Stimulated activated CD4-positive, alpha-beta T cell treated with anti-CD3 and anti-CD28 coated beads, Interleukin-15, amount 100 ng/mL, for 24 hours (primary cell): Measurements from ENCODE around the gene C1QL1.
"Not testable (repeated sequence)": the region's sequence is repeated elsewhere in the genome, so short reads cannot be mapped to it uniquely, and the experiment has no call there.

Experiments
- DNase-seq: peaks from one replicate; pipeline ENCODE4 v3.0.0-alpha.2; 2020

Gene C1QL1

DNA sequence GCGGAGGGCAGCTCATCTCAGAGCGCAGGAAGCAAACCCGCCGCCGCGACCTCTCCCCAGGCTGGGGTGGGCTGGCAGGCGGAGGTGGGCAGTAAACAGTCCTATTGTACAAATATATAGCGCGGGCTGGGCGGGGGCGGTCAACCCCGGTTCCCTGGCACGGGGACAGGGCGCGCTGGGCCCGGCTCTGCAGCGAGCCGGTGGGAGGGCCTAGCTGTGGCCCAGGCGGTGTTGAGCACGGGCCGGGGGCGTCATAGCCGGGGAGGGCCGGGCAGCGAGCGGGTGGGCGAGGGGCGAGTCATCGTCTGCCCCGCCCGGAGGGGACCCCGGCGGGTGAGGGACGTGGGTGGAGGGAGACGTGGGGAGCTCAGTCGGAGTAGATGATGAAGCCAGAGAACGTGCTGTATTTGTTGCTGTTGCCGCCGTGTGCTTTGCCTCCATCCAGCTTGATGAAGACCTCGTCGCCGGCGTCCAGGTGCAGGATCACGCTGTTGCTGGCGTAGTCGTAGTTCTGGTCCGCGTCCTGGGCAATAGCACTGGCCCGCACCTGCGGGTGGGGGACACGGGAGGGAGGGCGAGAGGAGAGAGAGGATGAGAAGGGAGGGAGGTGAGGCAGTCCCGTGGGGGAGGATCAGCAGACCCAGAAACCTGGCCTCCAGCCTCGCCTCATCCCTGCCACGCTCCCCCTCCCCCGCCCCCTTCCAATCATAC is 8.1 kb downstream of the C1QL1 start:
- DNase-seq: peak; percentile 18

DNA sequence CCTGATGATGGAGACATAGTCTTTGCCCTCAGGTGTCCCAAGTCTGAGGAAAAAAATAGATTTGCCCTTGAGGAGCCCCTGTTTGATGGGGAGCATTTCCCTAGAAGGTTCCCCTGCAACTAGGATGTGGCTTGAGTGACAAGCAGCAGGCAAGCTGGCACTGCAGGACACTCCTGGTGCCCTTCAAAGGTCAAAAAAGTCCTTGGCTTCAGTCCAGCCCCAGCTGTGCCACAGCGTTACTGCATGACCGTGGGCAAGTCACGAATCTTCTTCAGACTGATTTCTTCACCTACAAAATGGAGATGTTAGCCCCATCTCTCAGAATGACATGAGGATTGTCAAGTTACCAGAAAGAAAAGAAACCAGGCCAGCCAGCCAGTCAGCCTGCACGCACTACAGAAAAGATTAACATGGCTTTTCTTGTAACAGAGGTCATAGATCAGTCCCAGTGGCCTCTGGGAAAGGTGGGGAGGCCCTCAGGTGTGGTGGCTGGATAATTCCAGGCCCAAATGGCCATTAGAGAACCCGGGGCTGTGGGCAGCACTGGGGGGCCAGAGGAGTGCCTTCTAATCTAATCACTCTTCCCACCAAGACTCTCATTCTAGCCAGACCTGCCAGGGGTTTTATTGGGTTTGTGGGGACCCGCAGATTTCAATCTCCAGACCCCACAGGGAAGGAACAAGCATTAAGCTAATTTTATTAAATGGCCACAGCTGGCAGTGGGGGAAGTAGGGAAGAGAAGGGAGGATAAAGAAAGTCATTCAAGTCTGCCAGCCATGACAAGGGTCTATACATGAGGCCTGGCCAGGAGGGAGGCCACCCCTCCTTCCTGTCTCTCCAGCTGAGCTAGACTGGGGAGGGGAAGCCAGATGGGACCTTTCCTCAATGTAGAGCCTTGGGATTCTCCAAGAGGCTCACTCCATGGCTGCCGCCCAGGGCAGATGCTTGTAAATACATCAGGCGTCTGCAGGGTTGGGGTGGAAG is 10.8 kb downstream of the C1QL1 start:
- no peak for DNase-seq

DNA sequence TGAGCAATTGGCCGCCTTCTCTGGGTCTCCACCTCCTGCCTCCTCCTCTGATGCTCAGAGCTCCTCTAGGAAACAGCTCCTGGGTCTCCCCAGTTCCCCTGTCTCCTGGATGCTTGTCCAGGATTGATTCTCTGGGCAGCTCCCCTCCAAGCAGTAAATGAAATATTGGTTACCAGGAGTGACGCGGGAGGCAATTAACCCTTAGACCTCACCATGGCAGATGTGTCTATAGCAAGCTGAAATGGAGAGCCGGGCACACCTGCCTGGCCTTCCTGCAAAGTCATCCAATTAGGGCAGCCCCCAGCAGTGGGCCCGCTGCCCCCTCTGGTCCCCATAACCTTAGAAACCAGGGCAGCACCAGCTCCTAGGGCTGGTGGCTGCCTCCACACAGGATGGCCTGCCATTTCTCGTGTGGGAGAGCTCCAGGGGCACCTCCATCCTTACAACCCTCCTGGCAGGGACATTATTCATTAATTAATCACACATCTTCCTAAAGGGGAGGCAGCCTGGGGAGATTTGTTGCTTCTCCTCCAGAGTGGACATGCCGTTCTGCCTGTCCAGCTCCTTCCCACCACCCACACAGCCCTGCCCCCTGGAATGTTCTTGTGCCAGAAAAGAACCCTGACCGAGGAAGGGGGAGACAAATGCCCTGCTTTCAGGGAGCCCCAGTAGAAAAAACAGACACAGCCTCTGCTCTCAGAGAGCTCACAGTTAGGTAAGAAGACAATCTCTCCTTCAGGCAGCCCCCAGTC is 12.3 kb downstream of the C1QL1 start:
- DNase-seq: no peak

DNA sequence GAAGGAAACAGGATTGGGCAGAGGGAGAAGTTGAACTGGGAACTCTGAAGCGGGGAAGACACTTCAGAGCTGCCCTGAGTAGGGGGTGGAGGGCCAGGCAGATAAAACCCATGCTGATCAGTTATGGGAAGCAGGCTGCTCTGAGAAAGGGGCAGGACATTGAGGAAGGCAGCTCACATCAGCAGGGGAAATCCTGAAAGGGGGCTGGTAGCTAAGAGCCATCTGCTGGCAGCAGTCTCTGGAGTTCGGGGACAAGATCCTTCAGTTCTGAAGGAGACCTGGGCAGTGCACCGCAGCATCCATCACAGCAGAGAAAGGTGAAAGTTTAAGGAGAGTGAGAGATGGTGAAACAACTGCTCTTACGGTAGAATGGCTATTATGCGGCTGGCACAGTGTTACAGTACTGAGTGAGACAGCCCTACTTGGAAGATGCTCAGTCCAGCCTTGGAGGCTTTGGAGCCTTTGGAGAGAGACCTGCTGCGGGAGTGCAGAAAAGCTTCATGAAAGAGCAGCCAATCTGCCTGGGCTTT is 15.1 kb downstream of the C1QL1 start:
- no peak for DNase-seq

DNA sequence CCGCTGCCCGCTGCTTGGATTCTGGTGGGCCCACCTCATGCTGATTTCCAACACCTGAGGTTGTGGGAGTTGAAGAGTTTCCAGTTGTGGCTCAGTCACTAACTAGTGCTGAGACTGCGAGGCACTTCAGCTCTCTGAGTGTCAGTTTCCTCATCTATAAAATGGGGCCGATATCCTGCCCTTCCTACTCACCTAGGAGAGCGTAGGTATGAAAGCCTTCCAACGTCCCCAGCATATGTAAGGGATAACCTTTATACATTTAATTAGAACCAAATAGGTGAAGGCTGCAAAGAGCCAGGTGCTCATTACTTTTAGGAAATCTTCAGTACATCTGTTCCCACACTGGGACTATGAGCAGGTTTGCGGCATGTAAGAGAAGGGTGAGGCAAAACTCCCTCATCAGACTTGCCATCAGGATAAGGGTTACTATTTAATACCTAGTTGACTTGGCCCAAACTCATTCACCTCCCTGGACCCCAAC is 19.7 kb downstream of the C1QL1 start:
- no peak for DNase-seq

DNA sequence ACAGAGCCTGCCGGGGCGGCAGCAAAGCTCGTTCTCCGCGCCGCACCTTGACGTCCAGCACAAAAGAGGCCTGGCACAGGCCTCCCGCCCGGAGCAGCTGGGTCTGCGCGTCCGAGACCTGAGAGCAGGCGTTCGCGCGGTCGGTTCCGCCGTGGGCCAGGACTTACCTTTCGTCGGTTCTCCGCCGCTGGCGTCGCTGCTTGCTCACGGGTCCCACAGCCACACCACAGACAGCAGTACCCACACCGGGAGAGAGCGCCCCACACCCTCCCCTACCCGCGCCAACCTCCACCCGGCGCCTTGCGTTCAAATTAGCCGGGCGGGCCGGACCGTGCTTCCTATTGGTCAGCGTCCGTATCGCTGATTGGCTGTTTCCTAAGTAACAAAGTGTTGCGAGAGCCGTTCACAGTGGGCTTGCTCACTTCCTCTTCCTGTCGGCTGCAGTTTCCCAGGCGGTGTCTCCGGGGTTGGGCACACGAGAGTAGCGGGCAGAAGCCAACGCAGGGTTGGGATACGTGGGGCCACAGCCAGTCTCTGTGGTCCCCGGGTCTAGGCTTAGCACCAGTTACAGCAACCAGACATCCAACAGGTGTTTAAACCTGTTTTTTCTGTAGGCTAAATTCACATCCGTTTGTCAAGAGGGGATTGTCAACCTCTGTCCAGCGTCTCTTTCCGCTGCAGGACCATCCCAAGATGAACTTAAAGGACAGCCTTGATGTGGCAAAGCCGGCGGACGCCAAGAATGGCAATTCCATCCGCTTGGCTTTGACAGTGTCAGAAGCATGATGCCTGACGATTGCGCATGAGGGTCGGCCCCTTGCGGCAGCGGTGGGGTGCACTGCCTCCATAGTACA is 20.4 kb downstream of the C1QL1 start, which contains the start of gene KIF18B:
Gene KIF18B (minus strand): TSS at position 313 of the 854 bp plus-strand sequence. CDS start 11,429 bp downstream, outside the sequence.
- peak; percentile 96 for DNase-seq

DNA sequence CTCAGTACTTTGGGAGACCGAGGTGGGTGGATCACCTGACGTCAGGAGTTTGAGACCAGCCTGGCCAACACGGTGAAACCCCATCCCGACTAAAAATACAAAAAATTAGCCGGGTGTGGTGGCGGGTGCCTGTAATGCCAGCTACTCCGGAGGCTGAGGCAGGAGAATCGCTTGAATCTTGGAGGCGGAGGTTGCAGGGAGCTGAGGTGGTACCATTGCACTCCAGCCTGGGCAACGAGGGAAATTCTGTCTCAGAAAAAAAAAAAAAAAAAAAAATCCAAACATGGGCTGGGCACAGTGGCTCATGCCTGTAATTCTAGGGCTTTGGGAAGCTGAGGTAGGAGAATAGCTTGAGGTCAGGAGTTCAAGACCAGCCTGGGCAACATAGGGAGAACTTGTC is 22.5 kb downstream of the C1QL1 start:
- DNase-seq: not testable (repeated sequence)

DNA sequence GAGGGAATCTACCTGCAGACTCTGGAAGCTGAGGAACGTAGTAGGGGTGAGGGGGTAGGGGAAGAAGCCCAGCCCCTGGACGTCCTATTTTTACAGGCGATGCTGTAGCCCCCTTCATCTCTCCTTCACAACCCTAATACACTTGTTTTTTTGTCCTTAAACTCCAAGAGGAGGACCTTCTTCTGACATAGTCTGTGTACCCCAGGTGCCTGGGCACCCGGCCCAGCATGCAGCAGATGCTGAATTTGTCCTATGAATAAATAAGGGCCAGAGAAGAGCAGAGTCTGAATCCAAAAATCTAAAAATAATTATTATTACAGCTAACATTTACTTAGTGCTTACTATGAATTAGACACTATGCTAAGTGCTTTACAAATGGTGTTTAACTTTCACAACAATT is 25.6 kb downstream of the C1QL1 start:
- DNase-seq: no peak

DNA sequence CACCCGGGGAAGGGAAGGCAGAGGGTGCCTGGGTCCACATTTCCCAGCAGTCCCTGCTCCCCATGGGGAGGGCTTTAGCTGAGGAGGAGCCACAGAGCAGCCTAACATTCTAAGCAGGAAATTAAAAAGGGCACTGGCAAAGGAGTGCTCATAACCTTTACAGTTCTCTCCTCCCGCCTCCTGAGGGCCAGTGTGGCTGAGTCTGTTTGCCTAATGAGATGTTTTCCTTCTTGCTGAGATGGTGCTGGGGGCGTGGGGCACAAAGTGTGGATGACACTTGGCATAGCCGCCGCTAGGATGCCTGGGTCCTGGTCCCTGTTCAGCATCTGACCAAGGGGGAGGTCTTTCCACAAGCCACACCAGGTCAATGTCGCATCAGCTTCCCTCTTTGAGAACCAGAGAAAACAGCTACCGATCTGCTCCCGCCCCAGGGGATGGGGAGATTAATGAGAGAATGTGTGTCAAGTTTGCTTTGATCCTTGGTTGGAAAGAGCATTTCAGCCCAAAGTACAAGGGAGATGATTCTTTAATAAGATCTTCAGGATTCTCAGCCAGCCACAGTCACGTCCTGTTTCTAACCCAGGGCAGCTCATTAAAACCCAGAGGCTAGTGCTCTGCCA is 26.3 kb downstream of the C1QL1 start:
- DNase-seq: no peak

DNA sequence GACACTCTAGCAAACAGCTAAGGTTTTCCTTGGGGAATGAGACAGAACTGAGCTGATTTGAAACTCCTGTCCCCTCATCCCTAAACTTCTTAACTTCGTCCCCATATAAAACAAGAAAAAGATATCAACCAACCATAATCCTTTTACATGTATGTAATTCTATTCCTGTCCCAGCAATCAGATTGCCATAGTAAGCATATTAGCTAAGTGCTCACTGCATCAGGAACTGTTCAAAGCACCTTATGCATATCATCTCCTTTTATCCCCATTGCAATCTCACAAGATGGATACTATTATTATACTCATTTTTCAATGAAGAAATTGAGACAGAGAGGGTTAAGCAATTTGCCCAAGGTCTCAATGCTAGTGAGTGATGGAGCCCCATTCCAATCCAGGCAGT is 27.3 kb downstream of the C1QL1 start:
- DNase-seq: no peak

DNA sequence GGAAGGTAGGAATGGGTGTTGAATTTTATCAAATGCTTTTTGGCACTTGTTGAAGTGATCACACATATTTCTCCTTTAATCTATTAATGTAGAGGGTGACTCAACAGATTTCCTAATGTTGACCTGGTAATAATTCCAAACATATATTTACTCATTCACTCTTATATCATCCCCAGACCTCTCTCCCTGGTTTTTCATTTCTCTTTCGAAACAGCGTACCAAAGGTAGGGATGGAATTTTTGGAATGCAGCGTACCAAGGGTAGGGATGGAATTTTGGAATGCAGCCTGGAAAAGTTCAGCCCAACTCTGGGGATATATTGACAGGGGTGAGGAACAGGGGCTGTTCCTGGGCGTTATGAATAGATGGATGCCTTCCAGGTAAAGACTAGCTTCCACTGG is 27.8 kb downstream of the C1QL1 start:
- DNase-seq: no peak

DNA sequence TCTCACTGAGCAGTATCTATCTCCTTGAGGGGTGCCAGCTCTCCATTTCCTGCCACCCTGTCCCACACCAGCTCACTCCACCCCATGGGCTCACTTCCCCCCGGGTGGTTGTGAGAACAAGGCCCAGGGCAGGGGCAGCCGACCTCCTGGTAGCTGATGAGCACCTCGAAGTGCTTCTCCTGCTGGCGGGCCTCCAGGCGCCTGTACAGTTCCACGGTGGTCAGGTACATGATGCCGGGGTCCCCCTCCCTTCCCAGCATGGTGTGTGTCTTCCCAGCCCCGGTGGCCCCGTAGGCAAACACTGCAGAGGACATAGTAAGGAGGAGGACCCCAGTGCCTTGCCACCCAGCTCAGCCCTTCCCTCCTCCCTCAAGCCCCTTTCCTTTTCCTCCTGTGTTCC is 33.0 kb downstream of the C1QL1 start:
- no peak for DNase-seq

DNA sequence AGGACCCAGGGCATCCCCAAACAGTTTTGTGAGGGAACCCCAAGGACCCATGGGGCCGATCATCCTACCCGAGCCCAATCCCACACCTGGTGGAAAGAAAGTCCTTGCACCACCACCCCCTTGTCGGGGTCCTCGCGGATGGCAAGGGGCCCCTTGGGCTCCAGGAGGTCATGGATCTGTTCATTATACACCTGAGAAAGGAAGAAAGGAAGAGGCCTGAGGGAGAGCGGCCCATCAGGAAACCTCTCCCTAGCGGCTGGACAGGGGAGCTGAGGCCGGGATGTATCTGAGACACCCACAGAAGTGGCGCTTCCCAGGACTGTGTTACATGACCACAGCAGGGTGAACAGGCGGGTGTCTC is 33.4 kb downstream of the C1QL1 start:
- no peak for DNase-seq

DNA sequence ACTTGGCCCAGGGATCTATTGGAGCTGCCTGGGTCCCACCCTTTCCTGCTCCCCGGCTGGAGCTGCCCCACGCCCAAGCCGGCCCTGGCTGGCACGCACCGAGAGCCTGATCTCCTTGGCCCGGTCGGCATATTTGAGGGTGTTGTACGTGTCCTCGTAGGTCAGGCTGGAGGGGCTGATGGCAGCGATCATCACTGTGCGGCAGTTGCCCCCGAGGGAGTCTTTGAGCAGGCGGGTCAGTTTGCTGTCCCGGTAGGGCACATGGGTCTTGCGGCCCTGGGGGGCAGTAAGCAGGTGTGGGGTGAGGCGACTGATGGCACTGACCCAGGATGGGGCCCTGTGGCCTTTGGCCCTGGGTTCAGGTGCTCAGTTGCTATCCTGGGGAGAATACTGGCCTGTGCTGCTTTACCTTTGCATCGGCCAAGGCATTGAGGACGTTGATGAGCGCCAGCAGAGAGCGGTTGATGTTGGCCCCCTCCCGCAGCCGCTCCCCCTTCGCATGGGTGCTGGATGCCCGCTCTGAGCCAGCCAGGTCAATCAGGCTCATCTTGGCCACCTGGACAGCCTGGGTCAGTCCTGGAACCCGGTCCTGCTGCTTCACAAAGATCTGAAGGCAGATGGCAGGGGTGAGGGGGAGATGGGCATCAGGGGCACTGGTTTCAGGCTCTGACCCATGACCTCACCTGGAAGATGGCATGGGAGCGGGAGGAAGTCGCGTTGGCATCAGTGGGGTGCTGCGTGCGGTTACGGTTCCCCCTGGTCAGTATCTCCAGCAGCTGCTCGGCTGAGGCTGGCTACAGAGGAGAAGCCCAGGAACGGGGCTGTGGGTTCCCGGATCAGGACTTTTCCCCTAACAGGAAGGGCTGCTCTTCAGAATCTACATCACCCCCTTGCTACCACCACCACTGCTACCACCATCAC is 34.0 kb downstream of the C1QL1 start:
- DNase-seq: no peak

DNA sequence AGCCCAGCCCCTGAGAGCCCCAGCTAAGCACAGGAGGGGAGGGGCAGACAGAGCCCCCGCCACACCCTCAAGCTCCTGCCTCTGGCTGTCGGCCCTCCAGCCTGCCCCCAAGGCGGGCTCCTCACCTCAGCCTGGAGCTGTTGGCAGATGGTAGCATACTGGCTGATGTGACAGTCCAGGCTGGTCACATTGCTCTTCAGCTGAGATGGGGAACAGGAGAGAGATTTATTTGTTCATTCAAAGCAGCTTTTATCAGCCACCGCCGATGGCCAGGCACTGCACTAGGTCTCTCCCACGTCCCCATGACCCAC is 35.4 kb downstream of the C1QL1 start:
- DNase-seq: no peak

DNA sequence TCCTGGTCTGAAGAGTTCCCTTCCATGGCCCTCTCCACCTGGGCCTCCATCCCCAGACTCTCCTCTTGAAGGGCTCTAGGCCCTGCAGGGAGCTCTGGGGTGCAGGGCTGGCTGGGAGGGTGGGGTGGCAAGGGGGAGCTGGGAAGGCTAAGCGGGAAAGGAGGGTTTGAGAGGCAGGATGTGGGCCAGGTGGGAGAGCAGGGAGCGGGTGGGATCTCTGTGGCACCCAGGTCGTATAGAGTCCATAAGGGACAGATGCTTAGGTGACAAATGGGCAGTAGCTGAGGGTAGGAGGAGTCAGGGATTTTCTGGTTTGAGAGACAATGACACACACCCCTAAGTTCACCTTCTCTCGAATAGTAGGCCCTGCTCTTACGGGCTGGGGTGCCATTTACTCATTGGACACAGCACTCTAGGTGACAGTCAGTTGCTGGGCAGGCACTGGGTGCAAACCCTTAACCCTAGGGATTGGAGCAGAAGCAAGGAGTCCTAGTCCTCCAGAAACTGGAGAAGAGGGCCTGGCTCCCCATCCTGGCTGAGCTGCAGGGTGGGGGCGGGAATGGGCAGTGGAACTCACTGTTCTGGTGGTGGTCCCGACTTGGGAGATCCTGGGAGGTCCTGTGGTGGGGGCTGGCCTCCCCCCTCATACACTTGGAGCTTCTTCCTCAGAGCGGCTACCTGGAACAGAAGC is 35.9 kb downstream of the C1QL1 start:
- DNase-seq: no peak

DNA sequence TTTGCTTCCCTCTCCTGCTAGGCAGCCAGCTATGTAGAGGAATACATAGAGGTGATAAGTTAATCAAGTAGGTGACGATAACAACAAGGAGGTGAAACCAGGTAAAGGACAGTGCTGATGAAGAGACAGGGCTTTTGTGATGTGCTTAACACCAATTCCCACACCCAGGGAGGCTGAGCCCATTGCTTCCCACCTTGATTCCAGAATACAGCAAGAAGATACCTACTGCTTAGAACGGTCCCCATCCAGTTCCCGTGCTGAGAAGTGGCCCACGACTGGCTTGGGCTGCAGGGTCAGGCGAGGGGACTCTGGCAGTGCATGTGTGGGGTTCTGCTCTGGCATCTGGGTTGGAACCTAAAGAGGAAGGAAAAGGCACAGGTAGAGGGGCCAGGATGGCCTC is 36.7 kb downstream of the C1QL1 start:
- DNase-seq: no peak

DNA sequence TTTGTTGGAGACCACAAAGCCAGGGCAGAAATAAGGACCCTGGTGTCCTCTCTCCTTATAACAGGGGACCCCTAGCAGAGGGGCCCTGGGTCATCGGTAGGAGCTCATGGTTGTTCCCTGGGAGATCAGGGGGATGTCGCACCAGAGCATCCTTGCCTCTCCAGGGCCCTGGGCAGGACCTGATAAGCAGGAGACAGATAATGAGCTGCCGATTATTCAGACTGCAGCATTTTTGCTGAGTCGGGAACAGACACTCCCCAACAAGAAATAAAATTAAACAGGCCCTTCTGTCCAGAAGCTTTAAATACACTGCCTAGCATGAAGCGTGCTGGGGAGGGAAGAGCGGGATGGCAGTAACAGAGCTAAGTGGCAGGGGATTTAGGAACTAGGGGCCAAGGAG is 37.4 kb downstream of the C1QL1 start:
- DNase-seq: no peak

DNA sequence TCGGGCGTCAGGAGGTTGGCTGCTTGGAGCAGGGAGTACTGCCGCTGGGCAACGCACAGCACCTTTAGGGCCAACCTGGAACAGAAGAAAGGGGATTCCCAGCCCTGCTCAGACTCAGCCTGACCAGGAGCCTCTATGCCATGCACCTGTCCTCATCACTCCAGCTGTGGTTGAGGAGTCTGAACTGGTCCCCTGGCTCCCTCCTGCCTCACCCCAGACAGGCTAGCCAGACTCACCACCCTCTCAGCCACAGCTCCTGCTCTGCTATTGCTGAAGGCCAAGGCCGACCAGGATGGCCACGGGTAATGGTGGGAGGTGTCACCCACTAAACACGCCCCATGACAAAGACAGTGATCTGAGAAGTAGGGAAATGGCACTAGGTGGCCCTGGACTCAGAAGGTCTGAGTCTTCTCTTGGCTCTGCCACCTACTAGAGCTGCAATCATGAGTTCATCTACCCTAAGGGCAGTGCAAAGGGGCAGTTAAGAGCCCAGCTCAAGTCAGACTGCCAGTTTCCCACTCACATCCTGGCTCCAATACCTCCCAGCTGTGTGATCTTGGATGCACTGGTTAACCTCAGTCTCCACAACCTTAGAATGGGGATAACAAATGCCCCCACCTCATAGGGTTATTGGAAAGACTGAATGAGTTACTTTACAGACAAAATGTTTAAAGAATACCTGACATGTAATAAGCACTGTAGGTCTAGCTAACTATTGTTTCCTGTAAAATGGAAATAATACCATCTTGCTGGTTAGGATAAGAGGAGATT is 39.0 kb downstream of the C1QL1 start:
- no peak for DNase-seq
